H9 (cell line): ENCODE measurements around the gene STAT1. TPM values are rescaled to one million over a fixed set of nuclear protein-coding genes. Genes with fewer than 3 reads are reported as not detected.

Source experiments
- DNase-seq: peaks from one replicate; pipeline ENCODE4 v3.0.0-alpha.2; 2017
- H2AFZ ChIP-seq: one replicate; pipeline ENCODE4 v1.6.1; 2013; ENCODE audit warnings: mild to moderate bottlenecking, low read length, control low read depth, moderate library complexity
- H2AK5ac ChIP-seq: 2 replicates; pipeline ENCODE4 v1.6.1; 2013; ENCODE audit warnings: low read length, control low read depth, mixed read lengths; ENCODE audit not compliant: insufficient read length
- H2BK120ac ChIP-seq: one replicate; pipeline ENCODE4 v1.6.1; 2013; ENCODE audit warnings: low read depth, mild to moderate bottlenecking, low read length, control low read depth, inconsistent platforms; ENCODE audit not compliant: poor library complexity, severe bottlenecking
- H2BK12ac ChIP-seq: 2 replicates; pipeline ENCODE4 v1.6.1; 2013; ENCODE audit warnings: low read length, control low read depth, mixed read lengths, low read depth; ENCODE audit not compliant: insufficient read length
- H2BK15ac ChIP-seq: 2 replicates; pipeline ENCODE4 v1.6.1; 2013; ENCODE audit warnings: low read depth, low read length, control low read depth
- H2BK20ac ChIP-seq: one replicate; pipeline ENCODE4 v1.6.1; 2013; ENCODE audit warnings: low read depth, mild to moderate bottlenecking, low read length, control low read depth, inconsistent platforms; ENCODE audit not compliant: poor library complexity, severe bottlenecking
- H2BK5ac ChIP-seq: 2 replicates; pipeline ENCODE4 v1.6.1; 2013; ENCODE audit warnings: low read length, control low read depth, mixed read lengths; ENCODE audit not compliant: insufficient read length
- H3K14ac ChIP-seq: 2 replicates; pipeline ENCODE4 v1.6.1; 2013; ENCODE audit warnings: low read length, control low read depth; ENCODE audit not compliant: insufficient read depth
- H3K18ac ChIP-seq: 2 replicates; pipeline ENCODE4 v1.6.1; 2013; ENCODE audit warnings: low read depth, mild to moderate bottlenecking, mixed read lengths, low read length, control low read depth; ENCODE audit not compliant: insufficient read length
- H3K23ac ChIP-seq: 2 replicates; pipeline ENCODE4 v1.6.1; 2013; ENCODE audit warnings: low read length, control low read depth, mixed read lengths, low read depth; ENCODE audit not compliant: insufficient read length
- H3K23me2 ChIP-seq: 2 replicates; pipeline ENCODE4 v1.6.1; 2013; ENCODE audit warnings: low read depth, mild to moderate bottlenecking, mixed read lengths, low read length, control low read depth; ENCODE audit not compliant: insufficient read length, poor library complexity, severe bottlenecking
- H3K27ac ChIP-seq: 2 replicates; pipeline ENCODE4 v1.5.1; 2013; ENCODE audit warnings: low read length, control low read depth, mixed read lengths, low read depth; ENCODE audit not compliant: insufficient read length
- H3K27me3 ChIP-seq: 2 replicates; pipeline ENCODE4 v1.6.1; 2013; ENCODE audit warnings: low read length, control low read depth, inconsistent platforms; ENCODE audit not compliant: insufficient read depth
- H3K4ac ChIP-seq: 2 replicates; pipeline ENCODE4 v1.6.1; 2013; ENCODE audit warnings: low read depth, mild to moderate bottlenecking, control low read depth, inconsistent platforms, low read length, moderate library complexity
- H3K4me1 ChIP-seq: 2 replicates; pipeline ENCODE4 v1.6.1; 2013; ENCODE audit warnings: low read length, control low read depth, inconsistent platforms; ENCODE audit not compliant: insufficient read depth
- H3K4me2 ChIP-seq: 2 replicates; pipeline ENCODE4 v1.6.1; 2013; ENCODE audit warnings: low read length, control low read depth, mixed read lengths; ENCODE audit not compliant: insufficient read length, insufficient read depth
- H3K56ac ChIP-seq: 2 replicates; pipeline ENCODE4 v1.6.1; 2013; ENCODE audit warnings: low read depth, mild to moderate bottlenecking, mixed read lengths, low read length, control low read depth; ENCODE audit not compliant: insufficient read length
- H3K79me1 ChIP-seq: 2 replicates; pipeline ENCODE4 v1.6.1; 2013; ENCODE audit warnings: low read depth, mild to moderate bottlenecking, moderate library complexity, low read length, control low read depth, inconsistent platforms; ENCODE audit not compliant: insufficient read depth, poor library complexity, severe bottlenecking
- H3K79me2 ChIP-seq: 2 replicates; pipeline ENCODE4 v1.6.1; 2013; ENCODE audit warnings: low read length, control low read depth, inconsistent platforms; ENCODE audit not compliant: insufficient read depth
- H3K9ac ChIP-seq: 2 replicates; pipeline ENCODE4 v1.6.1; 2013; ENCODE audit warnings: low read length, control low read depth, mixed read lengths; ENCODE audit not compliant: insufficient read length; ENCODE audit errors: extremely low read depth
- H3K9me3 ChIP-seq: one replicate; pipeline ENCODE4 v1.6.1; 2013; ENCODE audit warnings: low read depth, low read length, inconsistent platforms; ENCODE audit not compliant: control insufficient read depth
- H3T11ph ChIP-seq: one replicate; pipeline ENCODE4 v1.6.1; 2013; ENCODE audit warnings: mild to moderate bottlenecking, low read length, control low read depth, inconsistent platforms
- H4K20me1 ChIP-seq: one replicate; pipeline ENCODE4 v1.6.1; 2013; ENCODE audit not compliant: control insufficient read depth, insufficient read length, insufficient read depth
- H4K5ac ChIP-seq: 2 replicates; pipeline ENCODE4 v1.6.1; 2013; ENCODE audit warnings: low read depth, mild to moderate bottlenecking, mixed read lengths, low read length, control low read depth; ENCODE audit not compliant: insufficient read length
- H4K8ac ChIP-seq: replicated peaks from 2 replicates; pipeline ENCODE4 v1.6.1; 2013; ENCODE audit warnings: low read length, control low read depth, mixed read lengths, low read depth; ENCODE audit not compliant: insufficient read length
- H4K91ac ChIP-seq: 2 replicates; pipeline ENCODE4 v1.6.1; 2013; ENCODE audit warnings: low read depth, mild to moderate bottlenecking, moderate library complexity, mixed read lengths, low read length, control low read depth; ENCODE audit not compliant: insufficient read length
- H3K27ac Mint-ChIP-seq, 3 experiments: 2 replicates in 2 of 3; 3 replicates in 1 of 3; pipeline ENCODE4 v1.8.0; 2020 to 2021; ENCODE audit warnings: mixed read lengths in 3 of 3, mild to moderate bottlenecking in 1 of 3, moderate library complexity in 1 of 3
- H3K27me3 Mint-ChIP-seq: 2 replicates; pipeline ENCODE4 v1.8.0; 2021; ENCODE audit warnings: low read depth, mild to moderate bottlenecking, moderate library complexity, mixed read lengths
- H3K36me3 Mint-ChIP-seq, 3 experiments: 2 replicates in 2 of 3; 3 replicates in 1 of 3; pipeline ENCODE4 v1.8.0; 2020 to 2021; ENCODE audit warnings: low read depth in 3 of 3, mixed read lengths in 3 of 3; ENCODE audit not compliant: insufficient read depth in 1 of 3
- H3K4me1 Mint-ChIP-seq, 2 experiments: 2 replicates each; pipeline ENCODE4 v1.8.0; 2020; ENCODE audit warnings: mixed read lengths in 2 of 2
- H3K4me3 Mint-ChIP-seq, 2 experiments: 2 replicates in 1 of 2; 3 replicates in 1 of 2; pipeline ENCODE4 v1.8.0; 2020 to 2021; ENCODE audit warnings: mild to moderate bottlenecking in 2 of 2, mixed read lengths in 2 of 2, moderate library complexity in 1 of 2
- H3K9me3 Mint-ChIP-seq, 2 experiments: 2 replicates in 1 of 2; 3 replicates in 1 of 2; pipeline ENCODE4 v1.8.0; 2020; ENCODE audit warnings: mild to moderate bottlenecking in 2 of 2, mixed read lengths in 2 of 2, moderate library complexity in 1 of 2
- CTCF ChIP-seq: fragments of 200-600 bp; sonication (generic); conservative IDR thresholded peaks from 3 replicates; pipeline ENCODE4 v1.8.0; 2021; ENCODE audit warnings: antibody characterized with exemption, mild to moderate bottlenecking
- WGBS: extraction: QIAGEN DNeasy Blood & Tissue Kit; methylation state at CpG from one replicate; pipeline ENCODE4 v1.1.7; 2013; ENCODE audit warnings: missing lambda C conversion rate, low lambda C conversion rate, mixed read lengths; ENCODE audit not compliant: insufficient read length; ENCODE audit errors: extremely low coverage; 5-methylcytosine and 5-hydroxymethylcytosine counted together
- total RNA-seq: library from RNA; stranded (reverse); gene quantifications from 2 replicates; pipeline ENCODE4 v1.2.1, GENCODE V29; 2021

Gene STAT1
- total RNA-seq, 1 experiment from 2014 or later = 48.1 TPM

GRCh38 chr2:191050640-191050987, 36.6 kb upstream of the STAT1 start:
- Histone ChIP-seq H2BK12ac (no peak overlapping the region), H4K20me1 (no peaks in the 10 kb centered on the region), H3K79me2 (no peaks in the 10 kb centered on the region), H3K27me3 (no peaks in the 10 kb centered on the region), H3K4ac (no peak overlapping the region), H3K14ac (no peak overlapping the region), H3K18ac (no peak overlapping the region), H4K5ac (no peak overlapping the region), H2BK15ac (no peak overlapping the region), H3T11ph (no peak overlapping the region), H2BK5ac (no peak overlapping the region), H2BK20ac (no peak overlapping the region), H3K79me1 (no peaks in the 10 kb centered on the region), H4K8ac (no peak overlapping the region), H4K91ac (no peak overlapping the region), H2AK5ac (no peak overlapping the region), H2AFZ (no peak overlapping the region), H3K27ac (no peak overlapping the region), H3K23ac (no peak overlapping the region), H2BK120ac (no peak overlapping the region), H3K9me3 (no peaks in the 10 kb centered on the region), H3K4me2 (no peak overlapping the region), H3K4me1 (no peaks in the 10 kb centered on the region), H3K9ac (no peak overlapping the region), H3K56ac (no peak overlapping the region), H3K23me2 (no peaks in the 10 kb centered on the region)
- H3K36me3 Mint-ChIP-seq = no peaks in the 10 kb centered on the region
- no peaks in the 10 kb centered on the region for H3K9me3 Mint-ChIP-seq
- H3K4me3 Mint-ChIP-seq = no peak overlapping the region
- peaks cover 2% of the 10 kb centered on the region; the same call in 1 of the 2 replicates for H3K27me3 Mint-ChIP-seq
- H3K4me1 Mint-ChIP-seq = peaks cover 0 to 7% of the 10 kb centered on the region in 2 experiments; a peak in 2 of 4 replicates
- TF ChIP-seq CTCF = no peak
- no peak overlapping the region for H3K27ac Mint-ChIP-seq
- no peak for DNase-seq
- no CpG with 5 or more reads among the region's 1 CpG for WGBS
